Measurements from ENCODE around the gene EHF. TPM values are rescaled to one million over a fixed set of nuclear protein-coding genes. Genes with fewer than 3 reads are reported as not detected.

The EHF gene
- total and polyA plus RNA-seq, 2 of the 8 experiments (the other 6 are each of a cell fraction or from before 2014, with no cell fraction given): not detected

DNA sequence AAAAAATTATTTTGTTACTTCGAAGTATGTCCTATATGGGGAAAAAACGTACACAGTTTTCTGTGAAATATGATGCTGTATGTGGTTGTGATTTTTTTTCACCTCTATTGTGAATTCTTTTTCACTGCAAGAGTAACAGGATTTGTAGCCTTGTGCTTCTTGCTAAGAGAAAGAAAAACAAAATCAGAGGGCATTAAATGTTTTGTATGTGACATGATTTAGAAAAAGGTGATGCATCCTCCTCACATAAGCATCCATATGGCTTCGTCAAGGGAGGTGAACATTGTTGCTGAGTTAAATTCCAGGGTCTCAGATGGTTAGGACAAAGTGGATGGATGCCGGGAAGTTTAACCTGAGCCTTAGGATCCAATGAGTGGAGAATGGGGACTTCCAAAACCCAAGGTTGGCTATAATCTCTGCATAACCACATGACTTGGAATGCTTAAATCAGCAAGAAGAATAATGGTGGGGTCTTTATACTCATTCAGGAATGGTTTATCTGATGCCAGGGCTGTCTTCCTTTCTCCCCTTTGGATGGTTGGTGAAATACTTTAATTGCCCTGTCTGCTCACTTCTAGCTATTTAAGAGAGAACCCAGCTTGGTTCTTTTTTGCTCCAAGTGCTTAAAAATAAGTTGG is 38.3 kb downstream of the EHF start (continued):
- TF ChIP-seq CHD7 (IDR thresholded peaks at IDR 0.05; ENCODE audit: insufficient replicate concordance, low read length) (no peak), EGR1 (IDR thresholded peaks at IDR 0.05; ENCODE audit: borderline replicate concordance, low read depth, low read length) (no peak), FOSL1 (IDR thresholded peaks at IDR 0.05; ENCODE audit: insufficient read depth, low read depth, low read length) (no peak), E2F6 (IDR thresholded peaks at IDR 0.05) (no peak), CHD2 (IDR thresholded peaks at IDR 0.05; ENCODE audit: low read length) (no peak), CEBPB (IDR thresholded peaks at IDR 0.05; ENCODE audit: low read depth, low read length) (no peak), BCL11A (IDR thresholded peaks at IDR 0.05; ENCODE audit: low read depth in 2 of 2, low read length in 2 of 2) (no peak), CHD1 (IDR thresholded peaks at IDR 0.05; ENCODE audit: low read depth, low read length) (no peak)
